Kasumi-1 (cell line): ENCODE measurements around the gene ACOXL.
A peak's percentile ranks its signal among the peaks of the same experiment; 100 is the strongest.

Experiments used
- DNase-seq, 2 experiments: peaks; one replicate each; lab custom pipeline; 2025; lab: John Stamatoyannopoulos, UW

The ACOXL gene

DNA sequence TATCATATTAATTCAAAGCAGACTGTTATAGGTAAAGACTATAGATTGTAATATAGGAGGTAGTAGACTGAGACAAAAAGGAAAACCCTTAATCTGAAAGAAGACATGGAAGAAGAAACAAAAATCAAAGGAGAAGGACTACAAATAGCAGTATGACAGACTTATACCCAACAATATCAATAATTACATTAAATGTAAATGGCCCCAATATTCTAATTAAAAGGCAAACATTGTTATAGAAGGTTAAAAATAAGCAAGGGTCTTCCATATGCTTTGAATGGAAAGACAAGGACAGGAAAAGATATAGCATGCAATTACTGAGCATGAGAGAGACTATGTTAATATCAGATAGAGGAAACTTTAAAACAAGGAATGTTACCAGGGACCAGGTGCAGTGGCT lies 278.8 kb downstream of the ACOXL start:
- DNase-seq = no peak

DNA sequence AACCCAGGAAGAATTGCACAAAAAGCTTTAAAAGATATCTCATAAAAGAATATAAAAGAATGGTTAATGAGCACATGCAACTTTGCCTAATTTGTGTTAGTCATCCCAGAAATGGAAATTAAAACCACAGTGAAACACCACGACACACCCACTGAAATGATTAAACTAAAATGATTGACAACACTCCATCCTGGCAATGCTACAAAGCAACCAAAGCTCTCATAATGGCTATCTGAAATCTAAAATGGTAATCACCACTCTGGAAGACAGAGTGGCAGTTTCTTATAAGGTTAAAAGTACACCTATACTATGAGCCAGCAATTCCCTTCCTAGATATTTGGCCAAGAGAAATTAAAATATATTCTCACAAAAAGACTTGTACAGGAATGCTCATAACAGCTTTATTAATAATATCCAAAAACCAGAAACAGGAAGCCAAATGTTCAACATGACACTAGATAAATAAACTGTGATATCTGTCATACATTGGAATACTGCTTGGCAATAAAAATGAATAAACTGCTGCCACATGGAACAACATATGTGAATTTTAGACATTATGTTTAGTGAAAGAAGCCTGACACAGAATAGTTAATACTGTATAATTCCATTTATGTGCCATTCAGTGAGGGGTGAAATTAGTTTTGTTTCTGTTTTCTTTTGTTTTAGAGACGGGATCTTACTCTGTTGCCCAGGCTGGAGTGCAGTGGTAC lies 283.1 kb downstream of the ACOXL start:
- no peak for DNase-seq

DNA sequence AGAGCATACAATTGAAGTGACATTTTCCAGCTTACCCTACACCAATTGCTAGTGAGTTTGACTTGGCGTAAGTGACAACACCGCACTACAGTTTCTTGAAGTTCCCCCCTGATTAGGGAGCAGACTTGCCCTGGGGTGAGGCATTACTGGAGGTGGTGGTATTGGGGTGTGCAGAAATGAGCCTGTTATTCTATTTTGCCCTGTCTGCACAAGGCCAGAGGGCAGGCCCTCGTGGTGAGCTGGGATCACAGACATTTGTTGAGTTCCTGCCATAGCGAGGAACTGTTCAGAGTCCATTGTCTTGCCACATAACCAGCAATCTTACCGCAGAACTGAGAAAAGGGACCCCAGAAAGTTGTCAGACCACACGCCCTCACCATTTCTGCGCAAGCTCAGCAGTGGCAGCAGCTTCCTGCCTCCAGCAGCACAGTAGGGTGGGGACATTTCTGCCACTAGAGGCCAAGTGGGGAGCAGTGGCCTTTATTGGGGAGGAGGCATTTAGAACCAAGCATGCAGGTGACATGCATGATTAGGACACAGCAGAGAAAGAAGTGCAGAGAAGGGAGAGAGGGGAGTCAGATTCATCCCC lies 284.8 kb downstream of the ACOXL start:
- no peak for DNase-seq

DNA sequence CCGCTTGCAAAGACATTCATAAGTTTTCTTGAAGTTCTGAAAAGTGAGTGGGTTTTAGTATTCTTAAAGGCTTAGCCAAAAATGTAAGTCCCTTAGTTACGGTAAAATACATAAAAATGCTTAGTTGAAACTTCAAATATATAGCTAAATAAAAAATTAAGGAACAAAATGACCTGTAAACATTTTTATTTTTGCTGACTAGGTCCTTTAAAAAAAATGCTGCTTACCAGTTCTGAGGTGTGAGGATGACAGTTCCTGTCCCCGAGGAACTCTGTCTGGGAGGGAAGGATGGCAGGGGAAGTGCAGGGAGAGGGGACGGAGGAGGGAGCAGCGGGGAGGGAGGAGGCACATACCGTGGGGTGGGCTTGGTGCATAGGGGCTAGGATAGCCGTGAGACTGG lies 285.5 kb downstream of the ACOXL start:
- DNase-seq = no peak

DNA sequence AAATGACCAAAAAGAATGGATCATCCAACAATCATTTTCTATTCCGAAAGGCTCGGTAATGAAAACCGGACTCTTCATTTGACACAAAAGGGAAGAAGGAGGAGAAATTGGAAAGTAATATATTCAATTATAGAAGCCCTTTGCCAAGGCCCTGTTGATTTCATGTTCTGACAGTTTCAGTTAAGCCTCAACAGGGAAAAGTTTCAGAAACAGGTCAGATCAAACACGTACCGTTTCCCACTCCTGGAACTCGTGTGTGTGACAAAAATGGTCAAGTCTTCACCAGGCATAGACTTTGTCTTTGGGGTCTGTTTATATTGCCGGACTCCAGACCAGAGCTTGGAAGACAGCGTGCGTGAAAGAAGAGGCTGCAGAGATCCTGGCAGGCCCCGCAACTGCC lies 287.0 kb downstream of the ACOXL start:
- no peak for DNase-seq

DNA sequence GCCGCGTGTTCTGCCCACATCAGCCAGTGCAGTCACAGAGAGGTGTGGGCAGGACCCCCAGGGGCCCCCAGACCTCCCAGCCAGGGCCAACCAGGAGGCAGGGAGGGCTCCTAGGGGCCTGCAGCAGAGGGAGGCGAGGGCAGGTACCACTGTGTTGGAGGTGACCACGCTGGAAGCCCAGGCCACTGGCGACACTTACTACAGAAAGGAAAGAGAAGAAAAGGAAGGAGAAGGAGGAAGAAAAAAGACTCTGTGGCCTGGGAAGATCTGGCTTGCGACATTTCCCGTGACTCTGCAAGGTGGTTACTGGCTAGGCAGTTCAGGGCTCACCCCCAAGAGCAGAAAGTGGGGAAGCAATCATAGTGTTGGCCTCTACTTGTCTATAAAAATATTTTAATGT lies 290.3 kb downstream of the ACOXL start:
- DNase-seq = peak; percentile 45 to 54

DNA sequence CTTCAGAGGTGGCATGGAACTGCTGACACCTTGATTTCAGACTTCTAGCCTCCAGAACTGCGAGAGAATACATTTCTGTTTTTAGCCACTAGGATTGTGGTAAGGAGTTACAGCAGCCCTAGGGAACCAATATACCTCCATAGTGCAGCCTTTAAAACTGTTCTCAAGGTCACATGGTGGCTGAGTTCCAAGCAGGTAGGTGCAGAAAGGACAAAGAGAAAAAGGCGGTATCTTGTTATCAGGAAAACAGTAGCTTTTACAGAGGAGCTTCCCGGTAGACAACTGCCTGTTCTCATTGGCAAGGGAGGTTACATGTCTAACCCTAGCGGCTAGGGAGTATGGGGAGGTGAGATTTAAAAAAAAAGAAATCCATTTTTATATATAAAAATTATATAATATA lies 292.1 kb downstream of the ACOXL start:
- no peak for DNase-seq

DNA sequence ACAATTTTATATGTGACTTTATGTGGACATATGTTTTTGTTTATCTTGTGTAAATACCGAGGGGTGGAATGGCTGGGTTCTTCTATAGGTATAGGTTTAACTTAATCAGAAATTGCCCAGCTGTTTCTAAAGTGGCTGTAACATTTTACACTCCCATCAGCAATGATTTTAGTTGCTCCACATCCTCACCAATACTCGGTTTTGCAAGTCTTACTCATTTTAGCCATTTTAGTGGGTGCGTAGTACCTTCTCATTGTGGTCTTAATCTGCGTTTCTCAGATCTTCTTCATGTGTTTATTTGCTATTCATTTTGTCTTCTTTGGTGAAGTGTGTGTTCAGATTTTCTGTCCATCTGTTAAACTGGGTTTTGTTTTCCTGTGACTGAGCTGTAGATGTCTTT lies 292.9 kb downstream of the ACOXL start:
- no peak for DNase-seq

DNA sequence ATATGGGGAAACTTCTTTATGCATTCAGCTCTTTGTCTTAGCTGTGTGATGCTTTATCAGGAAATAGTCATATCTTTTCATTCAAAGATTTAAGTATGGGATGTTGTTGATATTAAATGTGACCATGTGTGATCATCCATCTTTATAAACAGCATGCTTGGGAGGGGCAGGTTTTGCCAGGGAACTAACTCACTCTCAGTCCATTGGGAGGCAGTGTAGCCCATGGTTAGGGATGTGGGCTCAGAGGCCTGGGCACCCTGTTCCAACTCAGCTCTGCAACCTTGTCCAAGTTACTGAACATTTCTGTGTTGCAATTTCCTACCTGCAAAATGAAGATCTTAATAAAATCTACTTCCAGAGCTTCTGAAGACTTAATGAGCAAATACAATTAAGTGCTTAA lies 296.3 kb downstream of the ACOXL start:
- DNase-seq = peak in 1 of 2 experiments; percentile 7

DNA sequence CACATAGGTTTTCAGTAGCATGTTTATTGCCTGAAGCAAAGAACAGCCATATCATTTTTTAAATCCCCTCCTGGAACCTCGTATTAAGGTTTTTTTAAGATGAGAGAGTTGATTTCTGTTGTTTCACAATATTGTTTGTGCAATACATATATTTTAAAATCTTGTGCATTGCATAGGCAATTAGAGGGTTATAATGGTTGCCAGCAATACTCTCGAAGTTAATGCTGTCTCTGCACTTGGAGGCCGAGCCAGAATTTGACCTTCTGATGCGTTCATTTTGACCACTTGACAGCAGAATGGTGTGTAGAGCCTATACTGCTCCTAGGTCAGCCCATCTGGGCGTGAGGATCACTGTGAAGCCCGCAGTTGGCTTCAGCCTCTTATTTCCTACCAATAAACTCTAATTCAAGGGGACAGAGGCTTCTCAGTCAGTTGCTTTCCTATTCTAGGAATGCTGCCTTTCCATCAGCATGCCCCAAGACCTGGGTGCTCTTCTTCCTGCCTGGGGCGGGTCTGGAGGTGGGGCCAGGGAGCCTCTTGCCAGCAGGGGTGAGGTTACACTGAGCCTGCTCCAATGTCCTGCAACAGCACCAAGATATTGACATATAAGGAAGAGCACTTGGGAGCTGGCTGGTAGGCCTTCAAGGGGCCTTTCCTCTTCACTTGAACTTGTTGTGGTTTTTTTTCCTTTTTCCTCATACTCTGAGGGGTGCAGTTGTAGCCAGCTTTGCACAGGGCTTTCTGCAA lies 297.0 kb downstream of the ACOXL start:
- peak; percentile 58 to 71 for DNase-seq

DNA sequence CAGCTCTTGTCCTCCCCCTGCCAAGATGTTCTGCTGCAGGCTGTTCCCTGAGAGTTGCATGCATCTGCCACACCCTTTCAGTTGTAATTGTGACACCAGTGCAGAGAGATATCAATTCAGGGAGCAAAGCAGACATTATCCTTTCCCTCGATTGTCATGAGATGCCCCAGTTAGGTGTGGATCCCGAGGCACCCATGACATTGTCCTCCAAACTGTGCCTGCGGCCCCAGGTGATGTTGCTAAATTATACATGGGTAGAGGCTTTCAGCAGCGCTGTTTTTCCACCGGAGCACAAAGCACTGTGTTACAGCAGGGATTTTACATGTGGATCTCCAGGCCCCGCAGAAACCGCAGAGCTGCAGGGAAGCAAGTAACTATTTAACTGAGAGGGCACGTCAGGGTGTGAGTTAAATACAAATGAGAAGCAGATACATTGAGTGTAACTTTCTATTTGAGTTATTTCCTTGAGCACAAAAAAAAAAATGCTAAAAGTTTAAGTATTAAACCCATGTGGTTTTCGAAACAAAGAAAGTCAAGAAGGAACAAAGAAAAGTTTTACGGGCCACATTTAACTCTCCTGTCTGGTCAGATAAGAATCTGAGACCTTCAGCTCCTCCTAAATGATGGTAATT lies 298.0 kb downstream of the ACOXL start:
- DNase-seq = no peak

DNA sequence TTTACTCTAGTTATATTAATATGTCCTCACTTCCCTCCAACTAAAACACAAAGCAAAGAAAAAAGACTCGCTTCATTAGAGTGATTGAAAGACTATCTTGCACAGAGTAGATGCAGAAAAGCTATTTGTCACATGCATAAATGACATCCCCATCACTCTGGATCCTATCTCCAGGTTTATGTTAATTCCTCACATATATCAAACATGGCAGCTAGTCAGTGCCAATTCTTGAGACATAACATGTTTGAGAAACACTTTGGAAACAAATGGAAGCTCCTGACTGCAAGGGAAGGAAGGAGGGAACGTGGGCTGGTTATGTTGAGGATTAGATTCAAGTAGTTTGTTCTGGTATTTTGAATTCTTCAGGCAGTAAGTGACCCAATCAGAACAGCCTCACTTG lies 298.6 kb downstream of the ACOXL start:
- DNase-seq = no peak

DNA sequence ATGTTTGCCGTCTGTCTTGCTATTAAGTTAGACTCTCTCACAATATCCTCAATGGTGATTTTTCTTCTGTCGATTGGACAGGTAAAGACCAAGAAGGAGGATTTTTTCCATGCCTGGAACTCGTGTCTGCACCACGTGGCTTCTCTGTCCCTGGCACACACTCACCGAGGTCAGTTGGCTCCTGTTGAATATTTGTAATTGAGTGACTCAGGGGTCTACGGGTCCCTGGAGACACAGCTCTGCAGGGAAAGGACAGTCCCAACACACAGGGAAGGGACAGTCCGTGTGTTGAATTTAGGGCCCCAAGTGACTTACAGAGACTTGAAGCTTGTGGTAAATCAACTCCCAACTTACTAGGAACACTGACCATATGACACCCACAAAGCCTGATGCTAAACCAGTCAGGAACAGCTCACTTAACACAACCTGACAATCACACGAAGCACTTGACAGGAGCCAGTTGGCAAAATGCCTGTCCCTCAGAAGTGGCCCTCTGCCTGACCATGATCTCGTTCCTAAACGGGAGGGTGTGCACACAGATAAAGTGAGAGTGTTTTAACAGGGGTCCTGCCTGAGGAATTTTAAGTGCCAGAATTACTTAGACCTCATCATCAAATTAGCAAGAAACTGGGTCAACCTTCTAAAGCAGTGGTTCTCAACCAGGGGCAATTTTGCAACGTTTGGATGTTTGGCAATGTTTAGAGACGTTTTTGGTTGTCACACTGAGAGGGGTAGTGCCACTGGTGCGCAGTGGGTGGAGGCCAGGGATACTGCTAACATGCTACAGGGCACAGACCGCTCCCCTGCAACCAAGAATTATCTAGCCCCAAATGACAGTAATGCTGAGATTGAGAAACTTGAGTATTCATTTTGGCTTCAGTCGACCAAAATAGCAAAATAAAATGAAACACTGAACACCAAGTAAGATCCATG lies 299.4 kb downstream of the ACOXL start:
- DNase-seq = no peak

DNA sequence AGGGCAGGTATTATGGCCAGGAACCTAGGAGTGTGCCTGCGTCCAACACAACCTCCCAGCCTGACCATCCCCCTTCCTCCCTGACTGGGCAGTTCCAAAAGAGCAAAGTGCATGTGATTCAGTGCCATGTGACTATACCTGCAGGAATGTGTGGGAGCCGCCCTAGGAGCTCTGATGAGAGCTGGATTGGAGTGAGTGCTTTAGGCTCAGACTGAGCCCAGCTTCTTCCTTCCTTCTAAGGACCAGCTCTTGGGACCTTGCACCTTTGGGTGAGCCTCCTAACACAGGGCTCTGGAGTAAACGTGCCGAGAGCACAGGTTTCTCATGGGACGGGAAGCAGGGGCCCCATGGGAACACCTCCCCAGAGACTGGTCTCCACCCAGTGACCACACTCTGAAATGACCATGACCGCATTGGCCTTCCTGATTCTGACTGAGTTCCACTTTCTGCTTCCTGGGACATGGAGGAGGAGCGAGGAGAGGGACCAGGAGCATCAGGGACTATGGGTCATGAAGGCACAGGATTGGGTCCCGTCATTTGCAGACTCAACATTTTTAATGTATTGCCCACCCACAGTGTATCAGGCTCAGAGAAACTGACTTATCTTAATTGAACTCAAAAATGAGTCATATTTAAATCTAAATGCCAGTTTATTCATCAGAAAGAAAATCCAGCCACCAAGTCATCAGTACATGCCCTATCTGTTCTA lies 300.5 kb downstream of the ACOXL start:
- no peak for DNase-seq

DNA sequence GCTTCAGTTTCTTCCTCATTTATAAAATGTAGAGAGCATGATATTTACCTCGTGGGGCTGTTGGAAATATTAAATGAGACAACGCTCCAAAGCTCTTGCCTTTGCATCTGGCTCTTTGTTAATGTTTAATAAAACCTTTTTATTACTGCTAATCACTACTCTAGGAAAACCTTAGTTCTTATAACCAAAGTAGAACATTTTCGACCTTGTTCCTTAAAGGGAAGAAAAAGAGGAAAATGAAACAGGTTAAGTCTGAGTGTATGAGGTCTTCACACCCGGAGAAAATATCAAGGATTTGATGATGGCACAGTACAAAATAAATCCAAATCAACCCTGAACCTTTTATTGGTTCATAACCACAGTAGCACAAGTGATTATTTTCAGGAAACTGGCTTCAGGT lies 301.8 kb downstream of the ACOXL start:
- no peak for DNase-seq

DNA sequence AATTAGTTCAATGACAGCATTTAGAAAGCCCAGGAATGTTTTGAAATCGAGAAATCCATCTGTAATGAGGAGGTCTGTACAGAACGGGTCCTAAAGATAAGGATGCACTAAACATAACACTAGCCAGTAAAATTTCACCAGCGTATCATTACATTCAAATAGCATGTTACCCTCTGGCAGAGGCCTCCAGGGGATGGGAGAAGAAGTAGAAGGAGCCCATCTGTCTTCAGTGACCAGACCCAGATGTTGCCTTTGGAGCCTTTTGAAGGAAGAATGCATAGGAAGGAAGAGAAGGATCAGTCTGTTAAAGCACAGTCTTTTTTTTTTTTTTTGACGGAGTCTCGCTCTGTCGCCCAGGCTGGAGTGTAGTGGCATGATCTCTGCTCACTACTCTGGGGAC lies 302.2 kb downstream of the ACOXL start:
- no peak for DNase-seq

DNA sequence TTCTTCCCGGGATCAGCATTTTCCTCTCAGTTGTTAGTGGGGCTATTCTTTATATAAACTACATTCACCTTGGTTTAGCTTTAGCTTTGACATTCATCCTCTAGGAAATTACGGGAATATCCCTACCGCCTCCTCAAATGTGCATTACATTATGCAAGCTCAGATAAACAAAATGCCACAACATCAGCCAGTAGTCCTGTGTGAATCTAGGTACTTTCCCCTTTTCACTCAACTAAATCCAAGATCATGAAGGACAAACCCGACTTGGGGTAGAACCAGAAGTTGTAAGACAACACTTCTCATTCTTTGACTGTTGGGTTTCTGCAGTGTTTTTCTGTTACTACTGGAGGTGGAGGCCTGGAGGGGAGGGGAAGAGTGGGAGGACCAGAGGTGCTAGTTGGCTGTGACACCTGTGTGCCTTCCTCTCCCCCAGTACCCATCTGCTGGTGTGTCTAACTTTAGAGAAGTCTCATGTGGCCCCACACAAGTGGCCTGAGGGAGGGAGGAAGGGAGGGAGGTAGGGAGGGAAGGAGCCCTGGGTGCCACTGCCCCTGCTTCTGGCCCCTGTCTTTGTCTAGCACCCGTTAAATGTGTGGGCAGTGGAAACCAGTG lies 303.6 kb downstream of the ACOXL start:
- no peak for DNase-seq

DNA sequence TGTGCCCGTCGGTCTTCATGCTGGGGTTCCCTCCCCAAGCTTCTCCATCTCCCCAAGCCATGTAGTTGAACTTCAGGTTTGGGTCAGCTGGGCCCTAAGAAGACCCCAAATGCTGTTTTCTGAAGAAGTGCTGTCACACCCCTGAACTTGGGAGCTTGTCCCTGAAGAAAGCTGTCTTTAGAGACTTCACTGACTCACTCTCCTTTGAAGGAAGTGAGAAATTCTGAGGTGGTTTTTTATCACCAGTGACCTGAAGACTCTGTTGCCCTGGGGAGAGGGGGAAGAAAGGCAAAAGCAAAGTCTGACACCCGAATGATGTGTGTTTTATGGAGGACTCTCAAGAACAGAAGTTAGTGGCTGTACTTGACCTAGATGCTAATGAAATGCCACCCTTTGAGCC lies 304.8 kb downstream of the ACOXL start:
- DNase-seq = no peak

DNA sequence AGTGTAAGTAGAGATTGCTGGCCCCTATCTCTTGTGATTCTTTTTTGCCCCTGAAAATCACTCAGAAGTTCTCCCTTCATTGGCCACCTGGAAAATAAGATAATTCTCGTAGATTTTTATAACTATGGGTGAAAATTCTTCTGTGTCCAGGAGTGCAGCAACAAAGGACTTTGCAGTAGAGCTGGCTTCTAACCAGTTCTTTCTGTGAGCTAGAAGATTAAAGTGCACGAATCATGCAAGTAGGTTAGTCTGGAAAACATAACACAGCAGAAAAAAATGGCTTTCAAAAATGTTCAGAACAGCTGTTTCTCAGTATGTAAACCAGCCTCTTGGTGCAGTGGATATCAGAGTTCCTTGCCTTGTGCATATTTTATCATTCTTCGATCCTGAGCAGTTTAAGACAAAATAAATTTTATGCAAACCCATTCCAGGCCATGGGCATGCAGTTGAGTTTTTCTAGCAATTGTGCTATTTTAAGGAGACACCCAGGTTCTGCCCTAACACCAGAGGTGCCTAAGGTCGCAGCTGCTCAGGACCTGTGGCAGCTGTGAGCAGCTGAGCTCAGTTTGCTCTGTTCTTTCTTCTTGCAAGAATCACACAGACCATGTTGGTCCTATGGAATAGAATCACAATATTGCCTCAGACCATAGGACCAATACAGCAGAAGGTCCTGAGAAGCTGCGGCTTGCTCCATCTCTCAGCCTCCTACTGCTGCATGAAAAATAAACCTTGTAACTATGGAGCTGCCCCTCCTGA lies 307.4 kb downstream of the ACOXL start:
- no peak for DNase-seq
